Mesodermal cell (in vitro differentiated cells): ENCODE measurements around the gene FREY1. TPM values are rescaled to one million over a fixed set of nuclear protein-coding genes. Genes with fewer than 3 reads are reported as not detected.

Experiments used
- H3K27ac ChIP-seq: 2 replicates; pipeline ENCODE4 v1.7.0; 2013; ENCODE audit warnings: mild to moderate bottlenecking, low read depth, low read length, moderate library complexity; ENCODE audit not compliant: severe bottlenecking
- H3K36me3 ChIP-seq: 2 replicates; pipeline ENCODE4 v1.7.1; 2013; ENCODE audit warnings: mild to moderate bottlenecking, low read length, moderate library complexity; ENCODE audit not compliant: control insufficient read depth, insufficient read depth
- H3K4me1 ChIP-seq: one replicate; pipeline ENCODE4 v1.7.1; 2013; ENCODE audit warnings: mild to moderate bottlenecking, low read length; ENCODE audit not compliant: insufficient read depth, control insufficient read depth, poor library complexity, severe bottlenecking
- H3K4me3 ChIP-seq: 2 replicates; pipeline ENCODE4 v1.7.0; 2013; ENCODE audit warnings: low read length, control low read depth, mild to moderate bottlenecking; ENCODE audit not compliant: insufficient read depth, poor library complexity, severe bottlenecking; ENCODE audit errors: extremely low read depth
- H3K9me3 ChIP-seq: 2 replicates; pipeline ENCODE4 v1.7.1; 2013; ENCODE audit warnings: mild to moderate bottlenecking, low read length, moderate library complexity; ENCODE audit not compliant: control insufficient read depth
- WGBS, 2 experiments: methylation state at CpG; one replicate each; pipeline ENCODE4 v1.1.5; 2013; ENCODE audit warnings: missing lambda C conversion rate in 2 of 2; ENCODE audit not compliant: insufficient coverage in 2 of 2; 5-methylcytosine and 5-hydroxymethylcytosine counted together
- polyA plus RNA-seq, 2 experiments: library from polyadenylated mRNA; stranded (reverse); fragments of 50-300 nt; gene quantifications; one replicate each; pipeline ENCODE4 v1.2.3, GENCODE V29; 2013

FREY1 gene, protein sequence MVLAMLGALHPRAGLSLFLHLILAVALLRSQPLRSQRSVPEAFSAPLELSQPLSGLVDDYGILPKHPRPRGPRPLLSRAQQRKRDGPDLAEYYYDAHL
- 0.41 TPM for polyA plus RNA-seq (2013, experiment 1 of 2)
- not detected for polyA plus RNA-seq (2013, experiment 2 of 2)

DNA sequence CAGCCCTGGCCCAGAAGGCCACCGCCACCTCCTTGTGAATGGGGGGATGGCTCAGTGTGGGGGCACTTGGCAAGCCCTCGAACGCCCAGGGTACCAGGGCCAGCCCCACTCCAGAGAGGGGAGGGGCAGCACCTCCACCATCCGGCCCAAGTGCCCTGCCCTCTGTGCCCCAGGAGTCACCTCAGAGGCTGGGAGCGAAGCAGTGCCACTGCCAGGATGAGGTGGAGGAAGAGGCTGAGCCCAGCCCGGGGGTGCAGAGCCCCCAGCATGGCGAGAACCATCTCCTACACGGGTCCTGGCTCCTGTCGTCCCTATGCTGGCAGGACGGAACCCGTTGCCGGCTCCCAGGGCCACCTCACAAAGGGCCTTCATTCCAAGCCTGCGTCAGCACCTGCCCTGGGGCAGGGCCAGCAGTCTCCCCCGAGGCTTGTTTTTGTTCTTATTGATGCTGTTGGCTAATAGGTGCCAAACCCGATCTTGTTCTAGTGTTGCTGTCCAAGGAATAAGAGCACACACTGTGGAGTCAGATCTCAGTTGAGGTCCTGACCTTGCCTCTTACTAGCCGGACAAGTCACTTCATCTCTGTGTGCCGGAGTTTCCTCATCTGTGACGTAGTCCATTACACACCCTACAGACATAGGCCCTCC lies at the start of gene FREY1:
TSS of gene FREY1 (minus strand) at position 307 of the 647 bp plus-strand sequence. CDS start at position 281, 26 bp downstream.
- Histone ChIP-seq H3K9me3 (no peaks in the 10 kb centered on the region), H3K36me3 (peaks cover 34% of the 10 kb centered on the region), H3K4me1 (peaks cover 4% of the 10 kb centered on the region), H3K4me3 (no peak within 1 kb of the TSS), H3K27ac (no peak within 1 kb of the TSS)
- 89 to 93% methylated on average over 15 to 16 of the region's 18 CpGs for WGBS, 2 experiments

DNA sequence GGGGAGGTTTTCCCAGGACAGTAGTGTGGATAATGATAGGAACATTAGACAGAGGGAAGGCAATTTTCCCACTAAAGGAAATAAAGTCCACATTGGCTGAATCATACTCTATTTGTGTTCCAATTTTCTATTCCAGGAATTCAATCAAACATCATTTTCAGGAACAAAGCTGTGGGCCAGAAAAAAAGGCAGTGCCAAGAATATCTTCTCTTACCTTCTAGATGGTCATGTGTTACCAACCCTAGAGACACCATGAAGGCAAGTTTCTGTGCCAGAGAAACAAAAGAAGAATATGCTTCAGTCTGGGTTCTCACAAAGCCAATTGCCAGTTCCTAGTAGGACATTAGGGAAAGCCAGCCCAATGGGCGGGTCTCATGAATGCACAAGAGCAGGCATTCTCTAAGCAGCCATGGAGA lies 42.9 kb upstream of the FREY1 start:
- H3K9me3 ChIP-seq: no peaks in the 10 kb centered on the region
- H3K4me1 ChIP-seq: no peaks in the 10 kb centered on the region
- peaks cover 80% of the 10 kb centered on the region for H3K36me3 ChIP-seq
- no peak overlapping the region for H3K27ac ChIP-seq
- WGBS, 2 experiments: 100% methylated on average over 1 of the region's 1 CpG
- no peak overlapping the region for H3K4me3 ChIP-seq

DNA sequence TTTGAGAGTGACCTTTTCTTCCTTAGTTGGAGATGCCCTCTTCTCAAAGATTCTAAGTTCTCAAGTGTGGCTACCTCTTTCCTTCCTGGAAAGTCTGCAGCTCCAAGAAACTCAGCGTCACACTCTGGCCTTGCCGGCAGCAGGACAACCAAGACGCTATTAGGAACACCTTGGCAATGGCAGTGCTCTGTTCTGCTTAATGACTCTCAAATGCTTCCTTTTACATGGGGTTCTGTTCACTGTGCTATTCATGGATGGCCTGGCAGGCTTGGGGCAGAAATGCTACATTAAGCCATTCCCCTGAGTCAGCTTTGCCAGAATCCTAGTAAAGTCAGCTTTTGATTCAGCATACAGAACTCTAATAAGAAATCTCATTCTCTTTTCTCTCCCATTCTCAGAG lies 41.3 kb upstream of the FREY1 start:
- Histone ChIP-seq H3K4me3 (no peak overlapping the region), H3K4me1 (no peaks in the 10 kb centered on the region), H3K27ac (no peak overlapping the region), H3K36me3 (peaks cover 85% of the 10 kb centered on the region), H3K9me3 (no peaks in the 10 kb centered on the region)
- 91 to 97% methylated on average over 3 of the region's 3 CpGs for WGBS, 2 experiments

DNA sequence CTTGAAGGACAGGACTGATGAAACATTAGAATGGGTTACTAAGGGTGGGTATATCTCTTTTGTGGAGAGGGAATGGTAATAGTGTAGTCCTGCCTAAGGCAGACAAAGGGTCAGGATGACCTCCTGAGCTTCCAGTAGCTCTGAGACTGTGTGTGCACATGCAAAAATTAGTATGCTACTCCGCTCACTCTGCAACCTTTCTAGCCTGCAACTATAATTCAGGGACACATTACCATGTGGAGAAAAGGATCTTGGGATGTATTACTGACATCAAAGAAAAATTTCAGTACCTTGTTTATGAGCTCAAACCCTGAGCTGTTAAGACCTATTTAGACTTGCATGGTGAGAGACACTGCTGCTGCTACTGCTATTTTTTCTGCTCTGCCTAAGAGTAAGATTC lies 40.8 kb upstream of the FREY1 start:
- WGBS, 2 experiments: no CpG with 5 or more reads among the region's 1 CpG
- H3K36me3 ChIP-seq: peaks cover 85% of the 10 kb centered on the region

DNA sequence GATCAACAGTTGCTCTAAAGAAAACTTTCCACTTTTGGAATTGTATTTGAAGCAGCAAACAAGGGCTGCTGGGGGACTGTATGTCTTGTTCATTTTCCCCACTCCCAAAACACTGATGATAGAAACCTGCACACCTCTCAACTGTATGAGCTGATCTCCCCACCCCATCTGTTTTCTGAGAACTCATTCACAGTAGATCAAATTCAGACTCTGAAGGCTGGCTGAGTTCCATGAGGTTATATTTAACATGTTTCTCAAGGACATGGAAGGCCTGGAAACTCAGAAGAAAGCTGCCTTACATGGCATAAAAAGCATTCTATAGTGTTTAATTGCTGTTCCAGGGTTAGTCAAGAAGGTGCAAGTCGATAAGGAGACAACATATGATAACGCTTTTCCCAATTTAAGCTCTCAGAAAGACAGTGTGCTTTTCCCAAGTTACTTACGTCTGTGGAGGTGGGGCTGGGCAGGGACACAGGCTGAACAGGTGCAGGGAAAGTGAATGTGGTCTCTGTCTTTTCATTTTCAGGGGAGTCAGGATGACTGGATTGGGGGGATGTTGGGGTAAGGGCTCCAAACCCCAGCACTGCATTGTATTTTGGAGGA lies 38.4 kb upstream of the FREY1 start:
- peaks cover 77% of the 10 kb centered on the region for H3K36me3 ChIP-seq
- no peak overlapping the region for H3K4me3 ChIP-seq
- H3K27ac ChIP-seq: no peak overlapping the region
- 93 to 97% methylated on average over 2 to 3 of the region's 3 CpGs for WGBS, 2 experiments
- no peaks in the 10 kb centered on the region for H3K4me1 ChIP-seq
- H3K9me3 ChIP-seq: no peaks in the 10 kb centered on the region

More for the DNA sequence above, 40.8 kb upstream of the FREY1 start:
- no peak overlapping the region for H3K4me3 ChIP-seq
- H3K4me1 ChIP-seq: no peaks in the 10 kb centered on the region
- H3K27ac ChIP-seq: no peak overlapping the region
- no peaks in the 10 kb centered on the region for H3K9me3 ChIP-seq

DNA sequence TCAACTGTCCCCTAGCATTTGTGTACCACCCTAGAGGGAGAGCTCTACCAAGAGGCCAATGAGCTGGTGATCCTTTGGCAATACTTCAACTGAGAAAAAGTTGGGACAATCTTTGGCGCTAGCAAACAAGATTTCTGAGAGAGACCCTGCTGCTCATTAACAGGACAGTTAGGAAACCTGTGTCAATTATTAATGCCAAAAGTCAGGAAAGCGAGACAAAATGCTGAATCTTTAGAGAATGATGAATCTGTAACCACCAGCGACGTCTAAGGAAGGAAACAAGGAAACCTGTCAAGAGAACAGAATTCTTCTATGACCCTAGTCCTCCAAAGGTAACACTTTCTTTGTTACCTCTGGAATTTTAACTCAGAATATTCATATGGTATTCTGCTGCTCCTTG lies 35.3 kb upstream of the FREY1 start:
- WGBS, 2 experiments: 94 to 100% methylated on average over 1 to 4 of the region's 4 CpGs
- Histone ChIP-seq H3K9me3 (no peaks in the 10 kb centered on the region), H3K4me1 (no peaks in the 10 kb centered on the region), H3K4me3 (no peak overlapping the region), H3K36me3 (peaks cover 54% of the 10 kb centered on the region), H3K27ac (no peak overlapping the region)

DNA sequence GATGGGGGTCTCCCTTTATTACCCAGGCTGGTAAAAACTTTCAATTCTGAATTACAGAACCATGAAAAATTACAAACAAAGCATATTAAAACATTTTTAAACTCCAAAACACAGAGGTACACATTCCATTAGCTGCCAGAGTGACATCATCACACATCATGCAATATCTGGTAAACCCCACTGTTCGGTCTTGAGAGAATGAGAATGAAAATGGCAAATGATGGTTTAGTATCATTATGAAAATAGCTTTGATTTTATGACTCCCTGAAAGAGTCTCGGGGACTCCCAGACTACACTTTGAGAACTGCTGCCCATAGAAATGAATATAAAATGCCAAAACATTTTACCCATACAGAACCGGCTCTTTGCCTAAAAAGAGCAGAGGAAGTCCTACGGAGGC lies 34.2 kb upstream of the FREY1 start:
- H3K4me1 ChIP-seq: no peaks in the 10 kb centered on the region
- 93 to 100% methylated on average over 1 to 3 of the region's 4 CpGs for WGBS, 2 experiments
- H3K27ac ChIP-seq: no peak overlapping the region
- H3K9me3 ChIP-seq: no peaks in the 10 kb centered on the region
- no peak overlapping the region for H3K4me3 ChIP-seq
- H3K36me3 ChIP-seq: peaks cover 57% of the 10 kb centered on the region

DNA sequence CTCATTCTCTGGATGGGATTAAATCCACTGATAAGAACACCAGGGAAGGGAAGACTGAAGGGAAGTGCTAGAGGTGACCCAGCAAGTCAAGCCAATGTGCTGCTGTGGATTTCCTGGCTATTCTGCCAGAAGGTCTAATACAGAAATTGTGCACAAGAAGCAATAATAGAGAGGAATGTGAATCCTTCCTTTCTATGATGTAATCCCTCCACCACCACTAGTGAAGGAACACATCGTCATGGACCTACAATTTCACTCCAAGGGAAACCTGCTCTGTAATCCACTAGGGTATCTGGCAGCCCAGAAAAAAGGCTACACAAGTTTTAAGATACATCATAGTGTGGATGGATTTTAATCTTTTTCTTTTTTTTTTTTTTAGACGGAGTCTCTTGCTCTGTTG lies 32.8 kb upstream of the FREY1 start:
- WGBS, 2 experiments: no CpG with 5 or more reads among the region's 2 CpGs

DNA sequence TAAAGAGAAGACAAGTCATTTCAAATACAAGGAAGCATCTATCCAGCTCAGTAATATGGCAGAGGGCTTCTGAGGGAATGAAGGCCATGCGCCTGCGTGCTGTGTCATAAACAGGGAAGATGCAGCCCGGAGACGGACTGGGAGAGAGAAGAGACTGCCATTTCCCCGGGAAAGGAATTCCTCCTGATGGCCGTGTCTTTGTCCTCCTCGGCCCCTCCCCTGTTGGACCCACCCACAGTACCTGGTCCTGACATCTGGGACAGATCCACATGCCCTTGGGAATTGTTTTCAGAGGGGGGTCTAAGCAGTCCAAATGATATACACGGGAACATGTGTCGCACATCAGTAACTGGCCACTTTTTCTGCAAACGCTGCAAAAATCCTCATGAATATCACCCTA lies 30.8 kb upstream of the FREY1 start:
- Histone ChIP-seq H3K4me1 (no peaks in the 10 kb centered on the region), H3K9me3 (no peaks in the 10 kb centered on the region)

More for the DNA sequence above, 32.8 kb upstream of the FREY1 start:
- no peaks in the 10 kb centered on the region for H3K9me3 ChIP-seq
- no peak overlapping the region for H3K4me3 ChIP-seq
- no peaks in the 10 kb centered on the region for H3K4me1 ChIP-seq
- peaks cover 57% of the 10 kb centered on the region for H3K36me3 ChIP-seq
- no peak overlapping the region for H3K27ac ChIP-seq

DNA sequence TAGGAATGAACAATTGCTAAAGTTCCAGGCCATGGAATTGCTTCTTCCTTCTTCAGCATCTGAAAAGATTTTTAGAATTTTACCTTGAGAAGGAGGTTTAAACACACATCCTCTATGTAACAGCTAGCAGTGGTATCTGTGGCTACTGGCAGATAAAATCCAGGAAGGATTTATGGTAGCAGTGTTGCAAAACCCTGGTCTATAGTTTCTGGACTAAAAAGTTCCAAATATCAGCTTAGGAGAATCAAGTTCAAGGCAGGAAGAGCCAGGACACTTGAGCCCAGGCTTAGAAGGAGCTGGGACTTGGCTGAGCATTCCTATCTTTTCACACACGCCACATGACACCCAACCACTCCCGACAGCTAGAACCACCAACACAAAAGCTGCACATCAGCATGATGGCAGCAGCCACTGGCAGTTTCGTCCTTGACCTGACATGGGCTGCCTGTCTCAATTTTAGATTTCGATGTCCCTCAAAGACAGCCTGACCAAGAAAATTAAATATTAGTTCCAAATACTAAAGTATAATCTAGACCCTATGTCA lies 29.5 kb upstream of the FREY1 start:
- no peaks in the 10 kb centered on the region for H3K9me3 ChIP-seq
- H3K27ac ChIP-seq: no peak overlapping the region
- H3K4me3 ChIP-seq: no peak overlapping the region
- H3K36me3 ChIP-seq: peaks cover 62% of the 10 kb centered on the region
- H3K4me1 ChIP-seq: no peaks in the 10 kb centered on the region
- 83 to 86% methylated on average over 2 to 3 of the region's 4 CpGs for WGBS, 2 experiments

More for the DNA sequence above, 30.8 kb upstream of the FREY1 start:
- peaks cover 65% of the 10 kb centered on the region for H3K36me3 ChIP-seq
- no peak overlapping the region for H3K27ac ChIP-seq
- no peak overlapping the region for H3K4me3 ChIP-seq
- WGBS, 2 experiments: 71 to 85% methylated on average over 7 to 8 of the region's 10 CpGs
